OCI-LY7 (cell line): ENCODE data around the gene FFAR2.

ENCODE experiments used
- CTCF ChIP-seq: fragments of 200-600 bp; sonication (generic); conservative IDR thresholded peaks from 2 replicates; pipeline ENCODE4 v1.5.1; 2014; ENCODE audit warnings: mild to moderate bottlenecking, antibody characterized with exemption, low read length, moderate library complexity, mixed read lengths
- EZH2phosphoT487 ChIP-seq: fragments of 200-600 bp; sonication (generic); IDR thresholded peaks from 2 replicates; pipeline ENCODE4 v1.6.1; 2018; ENCODE audit warnings: low read depth, borderline replicate concordance, mild to moderate bottlenecking, mixed run types, antibody characterized with exemption, low read length, moderate library complexity, mixed read lengths

GRCh38 chr19:35429698-35430408, 18.2 kb upstream of the FFAR2 start:
- TF ChIP-seq CTCF (no peak), EZH2phosphoT487 (no peak)
